Ramos (cell line): ENCODE data around the gene PHKA1.
"Not testable (repeated sequence)": the region's sequence is repeated elsewhere in the genome, so short reads cannot be mapped to it uniquely, and the experiment has no call there.

Source experiments
- in situ Hi-C: fragments of 300-500 bp; cut with MboI; formaldehyde crosslinking; loops from one replicate; pipeline ENCODE4 v1.14.3; 2022; ENCODE audit warnings: low sequenced_read_pairs; ENCODE audit not compliant: unreplicated experiment

PHKA1 gene

GRCh38 chrX:72576141-72576894 is 137.8 kb downstream of the PHKA1 start:
- in situ Hi-C loops = no loop called here

- in situ Hi-C loops = no loop called here
Measured at GRCh38 chrX:72573158-72573511, 141.0 kb downstream of the PHKA1 start.

- in situ Hi-C loops = no loop called here
Measured at GRCh38 chrX:72572248-72573157, 141.6 kb downstream of the PHKA1 start, which contains the start of gene HDAC8. HDAC8 (minus strand) TSS chrX:72572843; CDS start chrX:72572761, 82 bp downstream.

DNA sequence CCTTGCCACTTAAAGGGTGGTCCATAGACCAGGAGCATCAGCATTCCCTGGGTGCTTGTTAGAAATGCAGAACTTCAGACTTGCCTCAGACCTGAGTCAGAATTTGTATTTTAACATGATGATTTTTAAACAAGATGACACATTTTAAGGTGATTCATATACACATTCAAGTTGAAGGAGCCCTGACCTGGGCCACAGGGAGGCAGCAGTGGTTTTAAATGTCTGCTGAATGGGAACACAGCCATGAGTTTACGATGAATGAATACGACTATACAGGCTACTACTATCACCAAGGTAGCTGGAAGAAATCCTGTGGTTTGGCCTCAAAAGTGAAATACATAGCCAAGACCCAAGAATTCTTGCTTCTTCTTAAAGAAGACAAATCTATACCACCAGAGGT is 144.3 kb downstream of the PHKA1 start:
- in situ Hi-C loops = no loop called here

DNA sequence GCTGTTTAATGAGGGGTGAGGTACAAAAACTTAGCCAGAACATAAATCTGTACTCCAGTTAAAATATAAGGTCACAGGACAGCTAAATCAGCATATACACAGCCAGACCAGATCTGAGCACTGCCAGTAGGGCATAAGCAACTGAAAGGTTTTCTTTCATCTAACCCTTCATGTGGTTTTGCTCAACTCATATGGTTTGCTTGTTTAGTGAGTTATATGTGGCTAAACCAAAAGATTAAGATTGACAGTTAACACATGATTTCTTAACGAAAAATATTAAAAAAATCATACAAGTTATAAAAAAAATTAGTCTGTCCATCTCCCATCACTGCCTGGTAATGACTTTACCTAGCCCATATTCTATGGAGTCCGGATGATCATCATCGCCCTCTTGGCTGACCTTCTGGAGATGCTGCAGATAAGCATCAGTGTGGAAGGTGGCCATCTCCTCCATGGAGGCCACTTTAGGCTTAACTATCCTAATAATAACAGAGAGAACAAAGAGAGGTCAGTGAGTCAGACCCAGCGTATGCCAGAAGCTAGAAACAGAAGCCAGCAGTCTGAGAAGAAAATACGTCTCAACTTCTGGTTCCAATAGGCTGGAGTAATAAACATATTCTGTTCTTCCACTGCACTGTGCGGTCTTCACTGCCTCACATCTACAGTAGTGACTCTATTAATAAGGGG is 145.6 kb downstream of the PHKA1 start:
- in situ Hi-C loops = no loop called here

DNA sequence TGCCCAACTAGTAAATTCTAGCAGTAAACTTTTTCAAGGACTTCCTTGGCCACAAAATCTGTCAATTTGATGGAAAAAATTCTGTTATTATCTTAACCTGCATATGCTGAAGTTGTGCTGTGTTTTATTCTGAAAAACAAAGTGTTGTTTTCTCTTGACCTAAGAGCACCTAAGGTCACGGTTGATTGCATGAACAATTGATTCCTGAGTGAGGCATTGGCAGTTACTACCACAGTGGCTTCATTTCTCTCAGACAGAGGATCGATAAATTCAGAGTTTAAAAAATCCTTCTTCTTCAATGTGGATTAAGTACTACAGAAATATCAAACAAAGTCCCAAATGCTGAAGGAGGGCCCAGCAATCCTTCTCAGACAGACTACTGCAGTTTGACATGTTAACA is 147.7 kb downstream of the PHKA1 start:
- in situ Hi-C loops = no loop called here

GRCh38 chrX:72559655-72560054 is 154.5 kb downstream of the PHKA1 start:
- in situ Hi-C loops = not testable (repeated sequence)

DNA sequence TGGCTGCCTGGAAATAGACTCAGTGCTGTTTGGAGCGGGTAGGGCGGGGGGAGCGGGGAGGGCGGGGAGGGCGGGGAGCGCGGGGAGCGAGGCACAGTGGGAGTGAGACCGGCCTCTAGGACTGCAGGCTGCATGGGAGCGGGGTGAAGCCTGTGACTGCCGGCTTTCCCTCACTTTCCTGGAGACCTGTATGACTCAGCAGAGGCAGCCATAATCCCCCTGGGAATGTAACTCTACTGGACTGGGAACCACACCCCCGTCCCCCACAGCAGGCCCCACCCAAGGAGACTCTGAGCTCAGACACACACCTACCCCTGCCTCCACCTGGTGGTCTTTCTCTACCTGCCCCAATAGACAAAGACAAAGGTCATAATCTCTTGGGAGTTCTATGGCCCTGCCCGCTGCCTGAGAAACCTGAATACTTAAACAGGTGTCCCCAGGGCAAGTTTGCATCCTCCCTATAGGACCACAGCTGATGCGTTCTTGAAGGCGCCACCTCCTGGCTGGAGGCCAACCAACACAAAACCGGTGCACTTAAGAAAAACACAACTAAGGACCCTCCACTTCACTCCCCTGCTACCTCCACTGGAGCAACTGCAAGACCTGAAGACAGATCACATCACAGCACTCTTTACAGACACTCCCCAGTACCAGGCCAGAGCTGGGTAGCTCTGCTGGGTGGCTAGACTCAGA is 159.5 kb downstream of the PHKA1 start:
- in situ Hi-C loops = no loop called here

GRCh38 chrX:72552443-72552842 is 161.7 kb downstream of the PHKA1 start:
- in situ Hi-C loops = not testable (repeated sequence)

DNA sequence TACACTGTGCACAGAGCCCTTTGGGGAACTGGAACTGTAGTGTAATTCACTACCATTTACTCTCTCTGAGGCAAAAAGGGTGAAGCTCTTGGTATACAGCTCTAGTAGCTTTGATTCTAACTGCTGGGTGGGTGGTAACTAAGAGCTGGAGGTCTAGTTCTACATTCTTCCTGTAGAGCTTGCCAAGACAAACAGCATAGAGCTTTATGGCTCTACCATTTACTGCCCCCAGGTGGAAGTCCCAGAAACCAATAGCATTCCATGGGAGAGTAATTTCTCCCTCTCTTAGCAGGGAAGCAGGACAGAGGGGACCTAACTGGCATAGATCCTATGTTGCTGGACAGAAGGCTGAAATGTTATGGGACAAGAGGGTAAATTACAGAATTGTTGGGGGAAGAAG is 168.1 kb downstream of the PHKA1 start:
- in situ Hi-C loops = no loop called here

DNA sequence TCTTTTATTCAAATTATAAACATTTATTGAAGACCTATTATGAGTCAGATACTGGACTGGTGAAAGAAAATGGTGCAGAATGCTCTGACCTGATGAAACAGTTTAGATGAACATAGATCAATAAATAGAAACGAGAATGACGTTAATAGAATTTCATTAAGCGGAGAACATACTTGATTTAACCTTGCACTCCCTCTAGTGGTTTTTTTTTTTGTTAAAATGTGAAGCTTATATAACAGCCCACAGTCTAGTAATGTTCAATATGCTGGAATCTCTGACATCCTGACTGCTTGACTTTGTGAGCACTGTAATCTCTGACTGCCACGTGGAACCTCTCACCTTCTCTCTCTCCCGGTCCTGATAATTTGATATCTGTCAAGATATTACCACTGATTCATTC is 173.8 kb downstream of the PHKA1 start:
- in situ Hi-C loops = no loop called here

GRCh38 chrX:72539822-72540221 is 174.3 kb downstream of the PHKA1 start:
- in situ Hi-C loops = no loop called here

DNA sequence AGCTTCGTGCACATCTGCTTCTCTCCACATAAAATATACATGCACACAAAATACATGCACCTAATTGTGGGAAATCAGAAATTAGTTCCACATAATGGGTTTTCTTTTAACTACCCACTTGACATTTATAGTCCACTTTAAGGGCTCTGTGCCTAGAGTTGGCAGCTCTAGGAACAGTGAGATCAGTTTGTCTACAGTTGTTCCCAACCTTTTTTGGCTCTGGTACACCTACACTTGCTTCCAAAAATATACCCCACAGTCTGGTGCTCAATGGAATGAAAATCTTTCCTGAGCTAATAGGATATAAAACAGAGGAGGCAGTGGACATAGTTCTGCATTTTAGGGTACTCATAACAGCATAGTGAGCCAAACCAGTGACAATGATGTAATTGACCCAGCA is 177.6 kb downstream of the PHKA1 start:
- in situ Hi-C loops = no loop called here

DNA sequence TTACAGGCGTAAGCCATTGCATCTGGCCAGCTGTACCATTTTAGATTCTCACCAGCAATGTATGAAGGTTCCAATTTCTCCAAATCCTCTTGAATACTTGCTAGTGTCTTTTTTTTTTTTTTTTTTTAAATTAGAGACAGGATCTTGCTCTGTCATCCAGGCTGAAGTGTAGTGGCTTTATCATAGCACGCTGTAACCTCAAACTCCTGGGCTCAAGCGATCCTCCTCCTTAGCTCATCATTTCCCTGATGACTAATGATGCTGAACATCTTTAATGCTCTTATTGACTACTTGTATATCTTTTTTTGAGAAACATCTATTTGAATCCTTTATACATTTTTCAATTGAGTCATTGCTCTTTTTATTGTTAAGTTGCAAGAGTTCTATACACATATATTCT is 181.7 kb downstream of the PHKA1 start:
- in situ Hi-C loops = no loop called here
